ENCODE data around the gene SZT2.

SZT2 gene

DNA sequence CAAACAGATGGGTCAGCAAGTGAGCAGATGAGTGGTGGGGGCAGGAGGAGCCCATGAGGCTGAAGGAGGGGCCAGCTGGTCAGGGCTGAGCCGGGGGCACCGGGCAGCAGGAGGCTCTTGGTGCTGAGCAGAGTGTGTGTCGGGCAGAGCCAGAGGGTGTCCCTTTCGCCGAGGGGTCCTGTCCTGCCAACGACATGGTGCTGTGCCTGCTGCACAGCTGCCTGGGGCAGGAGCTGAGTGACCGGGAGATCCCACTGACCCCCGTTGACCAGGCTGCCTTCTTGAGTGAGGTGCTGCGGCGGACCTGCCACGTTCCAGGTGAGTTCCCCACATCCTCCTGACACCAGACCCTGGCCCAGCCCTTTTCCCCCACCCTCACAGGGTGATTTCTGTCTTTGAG is 36.5 kb downstream of the SZT2 start:
- DNase-seq: no peak

DNA sequence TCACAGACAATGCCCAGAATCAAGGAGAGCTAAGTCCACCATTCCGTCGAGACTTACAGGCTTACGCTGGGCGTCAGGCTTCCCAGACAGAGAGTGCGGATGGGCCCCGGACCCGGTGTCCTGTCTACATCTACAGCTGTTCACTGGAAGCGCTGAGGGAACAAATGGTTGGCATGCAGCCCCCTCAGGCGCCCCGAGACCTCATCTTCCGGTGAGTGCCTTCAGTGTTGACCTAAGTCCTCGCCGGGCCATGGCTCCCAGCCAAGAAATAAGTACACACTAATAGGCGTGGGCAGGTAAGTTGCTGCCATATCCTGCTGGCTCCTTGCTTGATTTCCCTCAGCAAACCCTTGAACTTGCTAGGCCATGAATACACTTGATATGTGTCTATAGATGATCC is 37.8 kb downstream of the SZT2 start:
- no peak for DNase-seq

DNA sequence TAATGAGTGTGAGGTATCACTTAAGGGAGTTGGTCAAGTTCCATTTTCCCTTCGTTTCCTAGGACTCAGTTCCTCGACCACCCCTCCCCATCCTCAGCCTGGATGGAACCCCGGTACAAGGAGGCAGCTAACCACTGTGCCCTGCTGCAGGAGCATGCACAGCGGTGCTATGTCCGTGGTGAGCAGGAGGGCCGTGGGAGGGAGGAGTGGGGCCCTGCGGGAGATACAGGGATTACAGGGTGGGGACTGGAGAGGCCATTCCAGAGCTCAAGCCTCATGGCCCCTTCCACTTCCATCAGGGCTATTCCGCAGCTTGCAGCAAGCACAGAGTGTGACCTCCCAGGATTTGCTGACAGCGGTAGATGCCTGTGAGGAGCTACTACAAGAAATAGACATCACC is 38.2 kb downstream of the SZT2 start:
- DNase-seq: no peak

DNA sequence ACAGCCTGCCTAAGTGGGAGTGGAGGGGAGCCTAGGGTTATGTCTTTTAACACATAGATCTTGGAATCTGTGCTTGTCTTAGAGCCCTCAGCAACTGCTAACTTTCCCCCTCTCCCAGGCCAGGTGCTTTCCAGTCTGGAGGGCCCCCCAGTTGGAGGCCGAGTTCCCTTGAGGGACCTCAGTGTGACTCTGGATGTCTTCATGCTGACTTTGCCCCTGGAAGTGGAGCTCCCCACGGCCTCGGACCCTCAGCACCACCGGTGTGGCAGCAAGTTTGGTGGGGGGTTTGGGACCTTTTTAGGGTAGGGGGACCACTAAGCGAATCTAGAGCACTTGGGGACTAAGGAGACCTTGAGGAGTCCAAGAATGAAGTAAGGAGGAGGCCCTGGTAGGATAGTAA is 41.1 kb downstream of the SZT2 start:
- DNase-seq: no peak

DNA sequence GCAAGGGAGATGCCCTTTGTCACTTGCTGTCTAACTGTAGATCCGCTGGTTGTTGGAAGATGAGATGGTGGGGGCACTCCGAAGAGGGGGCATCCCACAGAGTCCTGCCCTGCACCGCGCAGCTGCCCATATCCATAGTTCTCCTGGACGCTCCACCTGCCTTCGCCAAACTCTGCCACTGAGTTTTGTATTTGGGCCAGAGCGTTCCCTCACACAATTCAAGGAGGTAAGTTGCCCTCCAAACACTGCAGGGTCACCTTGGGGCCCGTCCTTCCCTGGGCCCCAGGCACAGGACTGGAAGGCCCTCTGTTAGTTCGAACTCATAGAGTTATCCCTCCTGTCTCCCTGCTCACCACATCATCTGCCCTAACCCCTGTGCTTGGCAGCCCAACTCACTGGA is 42.0 kb downstream of the SZT2 start:
- no peak for DNase-seq

DNA sequence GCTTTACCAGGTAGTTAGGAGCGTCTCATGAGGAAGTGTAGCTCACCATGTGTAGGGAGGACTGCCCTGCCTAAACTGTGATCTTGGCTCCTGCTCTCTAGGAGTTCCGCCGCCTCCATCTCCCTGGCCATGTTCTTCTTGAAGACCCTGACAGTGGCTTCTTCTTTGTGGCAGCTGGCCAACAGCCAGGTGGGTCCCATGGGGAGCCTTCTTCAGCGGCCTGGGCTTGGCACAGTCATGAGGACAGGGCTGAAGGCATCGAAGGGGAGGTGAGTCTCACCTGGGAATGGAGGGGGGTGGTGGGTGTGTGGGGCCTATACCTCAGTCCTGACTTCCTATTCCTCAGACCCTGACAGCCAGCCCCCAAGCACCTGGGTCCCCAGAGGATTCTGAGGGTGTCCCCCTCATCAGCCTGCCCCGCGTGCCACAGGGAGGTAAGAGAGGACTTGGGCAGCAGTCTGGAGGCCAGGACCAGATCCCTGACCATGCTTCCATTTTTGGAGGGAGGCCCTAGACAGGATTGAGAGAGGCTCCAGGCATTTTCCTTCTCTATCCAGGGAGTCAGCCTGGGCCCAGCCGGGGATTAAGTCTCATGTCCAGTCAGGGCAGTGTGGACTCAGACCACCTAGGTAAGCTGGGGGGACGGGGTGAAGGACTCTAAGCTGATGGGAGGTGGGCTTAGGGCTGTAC is 42.6 kb downstream of the SZT2 start:
- no peak for DNase-seq

DNA sequence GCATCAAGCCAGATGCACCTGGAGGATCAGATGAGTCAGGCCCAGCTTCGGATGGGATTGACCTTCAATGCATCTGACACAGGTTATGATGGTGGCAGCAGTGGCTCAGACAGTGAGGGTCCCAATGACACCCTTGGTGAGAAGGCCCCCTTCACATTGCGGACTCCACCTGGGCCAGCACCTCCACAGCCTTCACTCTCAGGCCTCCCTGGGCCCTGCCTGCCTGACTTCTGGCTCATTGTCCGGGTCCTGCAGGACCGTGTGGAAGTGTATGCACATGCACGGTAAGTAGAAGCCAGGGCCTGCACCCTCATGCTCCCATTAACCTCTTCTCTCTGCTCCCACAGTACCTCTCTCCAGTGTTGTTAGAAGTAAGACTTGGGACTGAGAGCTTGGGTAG is 43.2 kb downstream of the SZT2 start:
- DNase-seq: no peak

DNA sequence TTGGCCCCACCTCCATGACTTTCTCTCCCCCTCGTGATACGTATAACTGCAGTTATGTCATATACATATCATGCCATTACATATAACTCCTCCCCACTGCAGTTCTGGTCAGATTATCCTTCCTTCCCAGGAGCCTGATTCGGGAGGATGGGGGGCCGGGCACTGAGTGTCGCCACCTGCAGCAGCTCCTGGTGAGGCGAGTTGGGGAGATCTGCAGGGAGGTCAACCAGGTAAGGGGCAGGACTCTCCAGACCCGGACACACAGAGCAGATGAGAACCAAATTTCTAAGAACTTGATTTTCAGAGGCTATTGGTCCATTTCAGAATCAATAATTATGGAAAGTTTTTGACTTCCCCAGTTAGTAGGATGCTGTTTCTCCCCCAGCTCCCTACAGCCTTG is 44.6 kb downstream of the SZT2 start:
- DNase-seq: no peak

DNA sequence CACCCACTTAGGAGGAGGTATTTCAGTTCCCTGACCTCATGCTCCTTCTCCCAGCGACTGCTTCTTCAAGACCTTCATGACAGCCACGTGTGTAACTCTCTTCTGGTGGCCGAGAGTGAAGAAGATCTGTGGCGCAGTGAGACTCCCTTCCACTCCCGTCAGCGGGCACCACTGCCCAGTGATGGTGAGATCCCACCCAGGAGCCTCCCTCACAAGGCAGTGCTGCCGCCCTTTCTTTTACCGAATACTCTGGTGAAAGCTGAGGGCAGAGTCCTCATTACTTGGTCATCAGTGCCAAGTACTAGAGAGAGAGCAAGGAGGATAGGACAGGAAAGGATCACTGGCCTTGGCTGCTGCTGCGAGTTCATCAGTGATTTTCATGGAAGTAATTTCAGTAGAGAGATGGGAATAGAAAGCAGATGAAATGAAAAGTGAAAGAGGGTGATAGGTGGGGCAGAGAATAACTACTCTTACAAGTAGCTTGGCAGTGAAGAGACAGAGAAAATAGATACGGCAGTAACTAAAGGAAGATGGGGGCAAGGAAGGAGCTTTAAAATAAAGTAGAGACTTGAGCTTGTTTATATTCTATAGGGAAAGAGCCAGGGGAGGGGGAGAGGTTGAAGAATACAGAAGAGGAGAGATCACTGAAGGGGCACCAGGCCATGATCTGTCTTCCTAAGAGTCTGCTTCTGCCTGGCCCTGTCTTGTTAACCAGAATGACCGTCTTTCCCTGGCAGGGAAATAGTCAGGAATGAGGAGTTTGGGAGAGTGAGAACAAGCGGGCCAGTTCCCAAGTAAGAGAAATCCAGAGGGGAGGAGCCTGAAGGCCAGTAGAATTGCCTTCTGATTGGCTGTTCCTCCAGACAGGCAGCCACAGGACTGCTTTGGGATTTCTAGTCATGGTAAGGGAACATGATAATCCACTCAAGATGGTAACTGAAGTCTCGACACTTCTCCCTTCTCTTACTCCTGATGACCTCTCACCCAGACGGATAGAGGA is 45.7 kb downstream of the SZT2 start:
- DNase-seq: no peak

DNA sequence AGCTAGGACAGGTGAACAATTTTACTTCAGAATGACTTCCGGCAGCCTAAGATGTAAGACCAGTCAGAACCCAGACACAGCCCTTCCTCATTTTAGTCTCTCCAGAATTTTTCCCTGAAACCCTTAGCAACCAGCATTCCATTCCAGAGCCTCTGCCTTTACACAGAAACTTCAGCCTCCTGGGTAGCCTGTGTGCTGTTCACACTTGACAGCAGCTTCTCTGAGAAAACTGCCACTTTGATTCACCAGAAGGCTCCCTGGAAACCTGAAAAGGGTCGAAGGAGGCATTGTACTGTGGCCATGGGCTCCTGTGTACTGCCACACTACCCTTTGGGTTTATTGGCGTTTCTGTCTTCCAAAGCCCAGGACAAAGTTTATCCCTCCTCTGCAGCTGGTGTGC is 46.7 kb downstream of the SZT2 start:
- DNase-seq: no peak

DNA sequence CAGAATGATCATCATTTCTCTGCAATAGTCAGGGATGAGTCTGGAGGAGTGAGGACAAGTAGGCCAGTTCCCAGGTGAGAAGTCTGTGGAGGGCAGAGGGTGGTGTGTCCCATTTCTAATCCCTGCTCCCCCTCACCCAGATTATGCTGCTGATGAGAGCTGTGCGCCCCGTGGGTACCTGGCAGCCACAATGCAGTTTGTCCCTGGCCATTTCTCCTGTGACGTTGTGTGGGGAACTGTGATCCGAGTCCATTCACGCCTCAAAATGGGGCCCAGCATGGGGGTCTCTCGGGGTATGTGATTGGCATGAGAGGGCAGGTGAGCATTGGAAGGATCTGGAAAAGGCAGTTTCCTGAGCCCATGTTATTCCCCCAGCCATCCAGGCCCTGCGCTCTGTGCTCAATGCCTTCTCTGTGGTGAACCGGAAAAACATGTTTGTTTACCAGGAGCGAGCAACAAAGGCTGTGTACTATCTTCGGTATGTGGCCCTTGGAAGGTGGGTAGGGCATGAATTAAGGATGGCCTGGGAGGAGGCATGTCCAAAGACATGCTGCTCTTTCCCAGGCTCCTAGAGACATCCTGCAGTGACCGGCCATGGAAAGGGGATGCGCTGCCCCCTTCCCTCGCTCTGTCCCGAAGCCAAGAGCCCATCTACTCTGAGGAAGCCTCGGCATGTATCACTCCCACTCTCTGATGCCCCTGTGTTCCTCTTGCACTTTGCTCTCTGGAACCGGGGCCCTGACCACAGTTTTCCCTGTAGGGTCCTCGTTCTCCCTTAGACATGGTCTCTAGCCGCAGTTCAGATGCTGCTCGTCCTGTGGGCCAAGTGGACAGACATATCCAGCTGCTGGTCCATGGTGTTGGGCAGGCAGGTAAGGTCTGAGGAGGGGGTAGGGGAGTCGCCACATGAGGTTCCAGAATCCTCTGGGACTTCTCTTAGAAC is 47.6 kb downstream of the SZT2 start:
- no peak for DNase-seq

DNA sequence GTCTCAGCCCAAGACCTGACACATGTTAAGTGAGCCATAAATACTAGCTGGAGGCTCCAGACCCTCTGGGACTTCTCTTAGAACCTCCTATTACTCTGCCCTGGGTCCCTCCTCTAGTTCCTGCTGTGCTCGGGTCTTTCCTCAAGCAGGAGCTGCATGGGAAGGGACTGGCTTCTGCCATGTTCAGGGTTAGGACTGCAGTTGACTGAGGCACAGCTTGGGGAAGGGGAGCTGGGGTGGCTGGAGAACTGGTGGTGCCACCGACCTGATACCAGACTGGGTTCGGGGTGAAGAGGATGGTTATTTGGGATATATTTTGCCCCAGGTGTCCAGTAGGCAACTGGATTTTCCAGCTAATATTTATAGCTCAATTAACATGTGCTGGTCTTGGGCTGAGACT is 48.3 kb downstream of the SZT2 start:
- DNase-seq: no peak

DNA sequence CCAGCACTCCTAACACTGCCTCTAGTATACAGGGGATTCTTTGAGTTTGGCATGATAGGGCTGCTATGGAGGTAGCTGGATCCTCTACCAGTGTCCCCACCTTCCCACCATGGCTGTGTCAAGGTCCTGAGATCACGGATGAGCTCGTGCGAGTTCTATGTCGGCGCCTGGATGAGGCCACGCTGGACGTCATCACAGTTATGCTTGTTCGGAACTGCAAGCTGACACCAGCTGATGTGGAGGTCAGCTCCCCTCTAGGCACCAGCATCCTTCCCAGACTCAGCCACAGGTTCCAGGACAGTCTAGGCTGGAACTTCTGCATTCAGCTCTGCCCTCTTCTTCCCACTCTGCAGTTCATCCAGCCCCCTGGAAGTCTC is 48.9 kb downstream of the SZT2 start:
- DNase-seq: no peak

DNA sequence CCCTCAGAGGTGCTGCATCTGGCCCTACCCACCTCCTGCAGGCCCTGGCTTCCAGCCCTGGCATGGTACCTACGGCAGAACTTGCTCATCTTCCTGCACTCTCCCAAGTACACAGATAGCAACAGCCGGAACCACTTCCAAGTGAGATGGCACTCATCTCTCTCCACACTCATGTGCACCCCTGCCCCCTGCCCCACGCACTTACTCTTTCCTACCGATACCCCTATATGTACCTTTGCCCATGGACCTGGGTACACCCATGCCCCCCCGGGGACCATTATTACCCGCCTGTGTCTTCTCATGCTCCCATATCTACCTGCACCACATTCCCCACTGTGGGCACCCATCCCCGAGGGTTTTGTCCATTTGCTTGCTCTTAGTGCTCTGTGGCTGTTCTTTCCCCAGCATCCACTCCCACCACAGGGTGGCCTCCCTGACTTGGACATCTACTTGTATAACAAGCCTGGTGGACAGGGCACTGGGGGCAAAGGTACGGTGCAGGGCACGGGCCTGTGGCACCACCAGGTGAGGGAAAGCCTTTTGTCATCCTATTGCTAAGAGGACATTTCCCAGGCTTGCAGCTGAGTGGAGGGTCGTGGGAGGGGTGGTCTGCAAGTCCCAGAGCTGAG is 49.4 kb downstream of the SZT2 start:
- no peak for DNase-seq

DNA sequence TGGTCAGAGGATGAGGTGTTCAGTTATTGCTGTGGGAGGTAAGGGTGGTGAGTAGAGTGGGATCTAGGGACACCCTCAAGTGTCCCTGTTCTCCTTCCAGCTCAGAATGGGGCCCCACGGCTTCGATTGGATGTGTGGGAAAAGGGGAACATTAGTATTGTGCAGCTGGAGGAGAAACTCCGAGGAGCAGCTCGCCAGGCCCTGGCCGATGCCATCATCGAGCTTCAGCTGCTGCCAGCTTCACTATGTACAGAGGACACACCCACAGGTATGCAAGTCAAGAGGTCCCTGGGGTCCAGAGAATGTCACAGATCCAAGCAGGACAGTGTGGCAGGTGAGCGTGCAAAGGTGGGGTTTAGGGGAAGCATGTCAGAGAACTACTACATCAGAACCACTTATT is 50.1 kb downstream of the SZT2 start:
- DNase-seq: no peak

DNA sequence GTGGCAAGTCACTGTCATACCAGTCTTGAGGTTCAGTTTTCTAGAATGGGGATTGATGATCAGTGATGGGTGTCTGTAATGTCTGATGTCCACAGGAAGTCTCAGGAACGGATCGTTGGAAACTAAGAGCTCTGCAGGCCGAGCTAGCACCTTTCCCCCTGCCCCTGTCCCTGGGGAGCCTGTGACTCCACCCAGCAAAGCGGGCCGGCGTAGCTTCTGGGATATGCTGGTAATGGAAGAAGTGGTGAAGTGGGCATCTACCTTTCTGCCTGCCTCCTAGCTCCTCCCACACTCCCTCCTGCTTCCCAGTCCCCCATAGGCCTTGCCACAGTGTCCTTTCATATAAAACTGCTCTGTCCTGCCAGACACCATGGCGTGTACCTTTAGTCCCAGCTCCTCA is 50.7 kb downstream of the SZT2 start:
- no peak for DNase-seq

DNA sequence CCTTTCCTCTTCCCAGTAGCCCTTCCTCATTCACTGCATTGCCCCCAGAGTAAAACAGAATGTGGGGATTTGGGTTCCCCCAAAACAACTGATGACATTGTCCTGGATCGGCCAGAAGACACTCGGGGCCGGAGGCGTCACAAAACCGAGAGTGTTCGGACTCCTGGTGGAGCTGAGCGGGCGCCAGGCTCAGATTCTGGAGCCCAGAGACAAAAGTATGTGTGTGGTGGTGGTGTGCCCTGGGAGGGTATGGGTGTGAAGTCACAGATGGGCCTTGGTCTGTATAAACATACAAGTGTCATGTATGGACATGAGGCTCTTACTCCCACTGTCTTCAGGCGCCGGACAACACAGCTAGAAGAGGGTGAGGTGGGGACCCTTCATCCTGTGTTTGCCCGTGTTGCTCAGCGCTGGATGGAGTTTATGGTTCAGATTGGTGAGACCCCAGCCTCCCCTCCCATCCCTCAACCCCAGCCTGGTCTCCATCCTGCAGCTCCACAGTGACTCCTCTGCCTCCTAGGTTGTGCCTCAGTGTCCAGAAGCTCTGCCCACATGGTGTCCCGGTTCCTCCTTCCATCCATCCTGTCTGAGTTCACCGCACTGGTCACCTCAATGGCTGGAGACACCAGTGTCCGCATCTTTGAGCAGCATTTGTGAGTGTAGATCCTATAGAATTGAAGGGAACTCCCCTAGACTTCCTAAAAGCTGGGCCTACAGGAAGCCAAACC is 51.6 kb downstream of the SZT2 start:
- DNase-seq: no peak

DNA sequence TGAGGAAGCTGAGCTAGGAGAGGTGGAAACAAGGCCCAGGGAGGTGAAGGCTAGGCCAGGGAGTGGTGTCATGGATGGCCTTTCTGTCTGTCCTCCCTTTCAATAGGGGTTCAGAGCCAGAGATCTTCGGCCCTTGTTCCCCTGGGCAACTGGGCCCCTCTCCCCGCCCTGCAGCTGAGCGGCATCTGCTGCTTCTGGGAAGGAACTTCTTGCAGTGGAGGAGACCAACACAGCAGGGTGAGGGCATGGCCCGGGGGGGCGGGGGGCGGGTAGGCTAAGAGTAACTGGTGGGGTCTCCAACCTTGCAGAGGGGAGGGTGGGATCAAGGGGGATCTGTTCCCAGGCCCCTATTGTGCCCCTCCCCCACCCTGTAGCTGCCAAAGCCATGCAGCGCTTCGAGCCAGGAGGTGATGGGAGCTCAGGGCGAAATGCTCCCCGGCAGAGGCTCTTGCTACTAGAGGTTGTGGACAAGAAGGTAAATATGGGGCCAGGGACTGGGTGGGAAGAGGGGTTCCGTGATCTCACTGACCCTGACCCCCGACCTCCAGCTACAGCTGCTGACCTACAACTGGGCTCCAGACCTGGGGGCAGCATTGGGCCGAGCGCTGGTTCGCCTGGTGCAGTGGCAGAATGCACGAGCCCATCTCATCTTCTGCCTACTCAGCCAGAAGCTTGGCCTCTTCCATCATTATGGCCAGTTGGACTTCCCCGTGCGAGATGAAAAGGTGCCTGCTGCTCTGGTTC is 52.4 kb downstream of the SZT2 start:
- DNase-seq: no peak

DNA sequence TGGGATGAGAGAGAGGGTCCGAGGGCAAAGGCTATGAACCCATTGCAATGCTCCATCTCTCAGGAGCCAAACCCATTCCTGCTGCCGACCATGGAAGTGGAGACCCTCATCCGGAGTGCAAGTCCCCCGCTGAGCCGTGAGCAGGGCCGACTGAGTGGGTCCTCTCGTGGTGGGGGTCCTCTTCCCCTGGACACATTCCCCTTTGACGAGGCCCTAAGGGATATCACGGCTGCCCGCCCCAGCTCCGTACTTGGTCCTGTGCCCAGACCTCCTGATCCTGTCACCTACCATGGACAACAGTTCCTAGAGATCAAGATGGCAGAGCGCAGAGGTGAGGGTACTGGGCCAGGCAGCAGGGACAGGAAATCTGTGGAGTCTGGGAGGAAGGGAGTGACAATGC is 53.1 kb downstream of the SZT2 start:
- DNase-seq: no peak

DNA sequence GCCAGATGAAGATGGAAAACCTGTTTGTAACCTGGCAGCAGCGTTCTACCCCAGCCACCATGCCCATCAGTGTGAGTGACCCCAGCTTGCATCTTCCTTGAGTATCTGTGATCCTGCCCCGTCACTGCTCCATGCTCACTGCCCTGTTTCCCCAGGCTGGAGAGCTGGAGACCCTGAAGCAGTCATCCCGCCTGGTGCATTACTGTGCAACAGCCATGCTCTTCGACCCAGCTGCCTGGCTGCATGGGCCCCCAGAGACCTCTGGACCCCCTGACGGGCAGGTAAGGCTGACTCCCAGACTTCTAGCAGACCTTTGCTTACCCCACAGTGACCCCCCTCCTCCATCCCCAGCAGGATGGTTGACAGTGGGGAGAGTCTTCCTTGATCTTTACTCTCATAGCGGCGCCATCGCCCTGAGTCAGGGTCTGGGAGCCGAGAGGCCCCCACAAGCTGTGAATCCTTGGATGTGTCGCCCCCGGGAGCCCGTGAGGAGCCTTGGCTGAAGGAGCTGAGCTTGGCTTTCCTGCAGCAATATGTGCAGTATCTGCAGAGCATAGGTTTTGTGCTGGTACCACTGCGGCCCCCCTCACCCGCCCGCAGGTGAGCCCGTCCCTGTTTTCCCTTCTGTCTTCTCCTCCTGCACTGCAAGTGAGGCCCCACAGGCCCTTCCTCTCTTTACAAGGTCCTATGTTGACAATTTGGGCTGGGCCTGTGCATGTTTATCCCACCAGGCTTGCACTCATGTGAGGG is 53.7 kb downstream of the SZT2 start:
- DNase-seq: no peak

Measured in activated naive CD4-positive, alpha-beta T cell treated with Interleukin-2 at 50 U/mL for 16 hours (primary cell).